Ovary (tissue), 3 donors: ENCODE measurements around the gene MANEAL.

Experiments
- CTCF ChIP-seq, 3 donors: fragments of 450-650 bp in 2 of 3; fragments of 200-600 bp in 1 of 3; IDR thresholded peaks; one replicate each; pipeline versions ENCODE4 v1.5.1 to v1.8.0; 2016 to 2022; ENCODE audit warnings: antibody characterized with exemption in 3 of 3, mild to moderate bottlenecking in 1 of 3
- POLR2A ChIP-seq: fragments of 450-650 bp; IDR thresholded peaks from one replicate; pipeline ENCODE4 v1.6.1; 2017; ENCODE audit warnings: antibody characterized with exemption, mild to moderate bottlenecking, moderate library complexity
- donor health status: DM: no; HTN: no; CAD: no.

- TF ChIP-seq CTCF (IDR thresholded peaks at IDR 0.05) = no peak
- no peak for TF ChIP-seq POLR2A
These were observed 1.0 kb downstream of the MANEAL start for GRCh38 chr1:37794372-37795339.
